A673 (cell line): ENCODE results near the gene CDKN1A. TPM values are rescaled to one million over a fixed set of nuclear protein-coding genes. Genes with fewer than 3 reads are reported as not detected.

ENCODE experiments used
- BruUV-seq: library from RNA; stranded (reverse); fragments of 400-500 nt; replicated peaks from 2 replicates; lab custom pipeline; 2021; lab: Mats Ljungman, UMichigan
- CTCF ChIA-PET: fragments of 300-600 bp; sonication (Branson Sonifier 250); formaldehyde crosslinking; loops from one replicate; lab custom pipeline; 2022; ENCODE audit warnings: antibody characterized with exemption; lab: Charles Lee
- POLR2A ChIA-PET: fragments of 300-600 bp; sonication (Branson Sonifier 250); formaldehyde crosslinking; loops from one replicate; lab custom pipeline; 2022; ENCODE audit warnings: antibody characterized with exemption; ENCODE audit not compliant: low non-redundant PET; lab: Charles Lee
- DNase-seq: peaks from one replicate; pipeline ENCODE4 v3.0.0-alpha.2; 2015; ENCODE audit warnings: low spot score
- H3K27ac ChIP-seq: fragments of 200-600 bp; sonication (generic); 2 replicates; pipeline ENCODE4 v1.5.1; 2016; ENCODE audit warnings: mixed run types, low read depth, mild to moderate bottlenecking, mixed read lengths, antibody characterized with exemption, low read length; ENCODE audit not compliant: poor library complexity, severe bottlenecking
- H3K27me3 ChIP-seq: fragments of 200-600 bp; sonication (generic); replicated peaks from 2 replicates; pipeline ENCODE4 v1.6.1; 2017; ENCODE audit warnings: mixed run types, low read depth, mild to moderate bottlenecking, mixed read lengths, antibody characterized with exemption, low read length; ENCODE audit not compliant: insufficient read depth, poor library complexity
- H3K36me3 ChIP-seq: fragments of 200-600 bp; sonication (generic); 2 replicates; pipeline ENCODE4 v1.6.1; 2016; ENCODE audit warnings: mixed run types, mild to moderate bottlenecking, mixed read lengths, antibody characterized with exemption, low read length; ENCODE audit not compliant: insufficient read depth, poor library complexity, severe bottlenecking
- H3K4me1 ChIP-seq: fragments of 200-600 bp; sonication (generic); 2 replicates; pipeline ENCODE4 v1.6.1; 2017; ENCODE audit warnings: mixed run types, mild to moderate bottlenecking, mixed read lengths, antibody characterized with exemption, low read length; ENCODE audit not compliant: insufficient read depth, poor library complexity, severe bottlenecking
- H3K4me3 ChIP-seq: fragments of 200-600 bp; sonication (generic); 2 replicates; pipeline ENCODE4 v1.5.1; 2016; ENCODE audit warnings: low read depth, mixed run types, mild to moderate bottlenecking, mixed read lengths, low read length; ENCODE audit not compliant: poor library complexity, severe bottlenecking
- H3K9me3 ChIP-seq: fragments of 200-600 bp; sonication (generic); 2 replicates; pipeline ENCODE4 v1.6.1; 2016; ENCODE audit warnings: mixed run types, low read depth, mild to moderate bottlenecking, mixed read lengths, antibody characterized with exemption, low read length; ENCODE audit not compliant: poor library complexity, severe bottlenecking
- CTCF ChIP-seq: fragments of 300-800, 200-600 bp; sonication (generic); conservative IDR thresholded peaks from 2 replicates; pipeline ENCODE4 v1.5.1; 2017; ENCODE audit warnings: low read depth, mild to moderate bottlenecking, antibody characterized with exemption, low read length, moderate library complexity, mixed read lengths
- EZH2 ChIP-seq: fragments of 200-600 bp; sonication (generic); IDR thresholded peaks from 2 replicates; pipeline ENCODE4 v1.6.1; 2017; ENCODE audit warnings: borderline replicate concordance, low read depth, mild to moderate bottlenecking, mixed read lengths, antibody characterized with exemption, low read length; ENCODE audit not compliant: poor library complexity, severe bottlenecking
- intact Hi-C: fragments of 100-400 bp; cut with micrococcal nuclease; formaldehyde crosslinking; loops from one replicate; pipeline ENCODE4 v1.10.0; 2022; ENCODE audit not compliant: unreplicated experiment
- total RNA-seq: library from RNA; stranded (reverse); gene quantifications from 2 replicates; pipeline ENCODE4 v1.2.3, GENCODE V29; 2021

CDKN1A gene
- total RNA-seq, 1 experiment from 2014 or later: 33.6 TPM

DNA sequence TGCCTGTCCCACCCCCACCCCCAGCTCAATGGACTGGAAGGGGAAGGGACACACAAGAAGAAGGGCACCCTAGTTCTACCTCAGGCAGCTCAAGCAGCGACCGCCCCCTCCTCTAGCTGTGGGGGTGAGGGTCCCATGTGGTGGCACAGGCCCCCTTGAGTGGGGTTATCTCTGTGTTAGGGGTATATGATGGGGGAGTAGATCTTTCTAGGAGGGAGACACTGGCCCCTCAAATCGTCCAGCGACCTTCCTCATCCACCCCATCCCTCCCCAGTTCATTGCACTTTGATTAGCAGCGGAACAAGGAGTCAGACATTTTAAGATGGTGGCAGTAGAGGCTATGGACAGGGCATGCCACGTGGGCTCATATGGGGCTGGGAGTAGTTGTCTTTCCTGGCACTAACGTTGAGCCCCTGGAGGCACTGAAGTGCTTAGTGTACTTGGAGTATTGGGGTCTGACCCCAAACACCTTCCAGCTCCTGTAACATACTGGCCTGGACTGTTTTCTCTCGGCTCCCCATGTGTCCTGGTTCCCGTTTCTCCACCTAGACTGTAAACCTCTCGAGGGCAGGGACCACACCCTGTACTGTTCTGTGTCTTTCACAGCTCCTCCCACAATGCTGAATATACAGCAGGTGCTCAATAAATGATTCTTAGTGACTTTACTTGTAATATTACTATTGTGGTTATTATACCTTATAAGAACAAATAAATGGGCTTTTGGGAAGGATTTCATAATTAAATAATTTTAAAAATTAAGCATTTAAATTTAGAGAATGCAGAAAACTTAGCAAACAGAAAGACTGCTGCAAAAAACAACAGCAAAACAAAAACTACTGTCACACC, 8.4 kb downstream of the CDKN1A start:
- intact Hi-C loops: loop anchor here (10.0 kb wide), 1 partner anchor 262 kb away; no protein-coding TSS in a partner anchor
- TF ChIP-seq CTCF: no peak
- no peak for TF ChIP-seq EZH2
- Histone ChIP-seq H3K27ac (no peak overlapping the region), H3K27me3 (no peaks in the 10 kb centered on the region), H3K9me3 (no peaks in the 10 kb centered on the region), H3K36me3 (peaks cover 8% of the 10 kb centered on the region), H3K4me3 (no peak overlapping the region), H3K4me1 (peaks cover 6% of the 10 kb centered on the region)
- ChIA-PET CTCF (no interaction called here), POLR2A (no interaction called here)
- BruUV-seq: no TSS peak
- no peak for DNase-seq

- POLR2A ChIA-PET: no interaction called here
- no peak overlapping the region for H3K27ac ChIP-seq
- intact Hi-C loops: loop anchor here (10.0 kb wide), 1 partner anchor 263 kb away; no protein-coding TSS in a partner anchor
Observed at GRCh38 chr6:36688063-36688738, 9.7 kb downstream of the CDKN1A start.

DNA sequence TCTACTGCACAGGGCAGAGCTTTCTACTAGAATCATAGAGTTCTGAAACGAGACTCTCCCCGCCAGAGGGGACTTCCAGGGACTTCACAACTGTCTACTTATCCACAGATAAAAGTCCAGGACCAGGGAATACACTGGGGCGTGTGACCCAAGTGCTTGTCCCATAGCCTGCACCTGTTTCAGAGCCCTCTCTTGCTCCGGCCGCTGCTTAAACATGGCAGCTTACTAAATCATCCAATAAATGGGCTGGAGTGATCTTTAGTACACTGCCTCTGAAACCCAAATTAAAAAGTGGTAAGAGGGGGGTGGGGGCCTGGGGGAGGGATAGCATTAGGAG, 10.2 kb downstream of the CDKN1A start:
- H3K4me3 ChIP-seq: no peak overlapping the region
- no TSS peak for BruUV-seq
- H3K36me3 ChIP-seq: peaks cover 8% of the 10 kb centered on the region
- DNase-seq: no peak
- ChIA-PET CTCF (no interaction called here), POLR2A (no interaction called here)
- no peaks in the 10 kb centered on the region for H3K9me3 ChIP-seq
- H3K27ac ChIP-seq: no peak overlapping the region
- no peaks in the 10 kb centered on the region for H3K27me3 ChIP-seq
- TF ChIP-seq CTCF (no peak), EZH2 (no peak)
- intact Hi-C loops: loop anchor here (10.0 kb wide), 1 partner anchor 264 kb away; no protein-coding TSS in a partner anchor
- no peaks in the 10 kb centered on the region for H3K4me1 ChIP-seq

More at GRCh38 chr6:36688063-36688738, 9.7 kb downstream of the CDKN1A start:
- DNase-seq: no peak
- no peak for TF ChIP-seq EZH2
- no peak for TF ChIP-seq CTCF
- no peaks in the 10 kb centered on the region for H3K4me1 ChIP-seq
- CTCF ChIA-PET: no interaction called here
- no TSS peak for BruUV-seq
- H3K9me3 ChIP-seq: no peaks in the 10 kb centered on the region
- H3K4me3 ChIP-seq: no peak overlapping the region
- no peaks in the 10 kb centered on the region for H3K27me3 ChIP-seq
- peaks cover 8% of the 10 kb centered on the region for H3K36me3 ChIP-seq
